Adipocyte (in vitro differentiated cells): ENCODE results near the gene PLCB3.
"Not testable (repeated sequence)": the region's sequence is repeated elsewhere in the genome, so short reads cannot be mapped to it uniquely, and the experiment has no call there.

Experiments
- DNase-seq: peaks from one replicate; pipeline ENCODE4 v3.0.0-alpha.2; 2015; ENCODE audit warnings: low read depth
- H3K27me3 ChIP-seq: replicated peaks from 2 replicates; pipeline ENCODE4 v1.7.0; 2013; ENCODE audit warnings: mild to moderate bottlenecking, low read length, moderate library complexity; ENCODE audit not compliant: control insufficient read depth, insufficient read depth
- H3K36me3 ChIP-seq: 2 replicates; pipeline ENCODE4 v1.7.0; 2013; ENCODE audit warnings: low read length, mild to moderate bottlenecking, moderate library complexity; ENCODE audit not compliant: control insufficient read depth, insufficient read depth, severe bottlenecking
- H3K4me1 ChIP-seq: 2 replicates; pipeline ENCODE4 v1.7.0; 2013; ENCODE audit warnings: mild to moderate bottlenecking, low read length, moderate library complexity; ENCODE audit not compliant: control insufficient read depth, insufficient read depth
- H3K4me3 ChIP-seq: 2 replicates; pipeline ENCODE4 v1.7.0; 2013; ENCODE audit warnings: mild to moderate bottlenecking, low read length, moderate library complexity
- H3K9ac ChIP-seq: 2 replicates; pipeline ENCODE4 v1.7.0; 2013; ENCODE audit warnings: mild to moderate bottlenecking, low read length, moderate library complexity
- H3K9me3 ChIP-seq: 2 replicates; pipeline ENCODE4 v1.7.0; 2013; ENCODE audit warnings: mild to moderate bottlenecking, low read length, moderate library complexity; ENCODE audit not compliant: control insufficient read depth

Gene PLCB3

GRCh38 chr11:64239662-64240434, 11.5 kb upstream of the PLCB3 start:
- no peak for DNase-seq
- H3K36me3 ChIP-seq = peaks cover 34% of the 10 kb centered on the region
- H3K9me3 ChIP-seq = no peaks in the 10 kb centered on the region
- no peaks in the 10 kb centered on the region for H3K27me3 ChIP-seq
- peaks cover 42% of the 10 kb centered on the region for H3K4me1 ChIP-seq
- H3K4me3 ChIP-seq = peak overlapping the region; percentile 90
- peak overlapping the region; percentile 96 for H3K9ac ChIP-seq

GRCh38 chr11:64240435-64241240, 10.7 kb upstream of the PLCB3 start, which contains the start of gene FKBP2:
TSS of gene FKBP2 (plus strand) at chr11:64241095. CDS start at chr11:64242388, 1,293 bp downstream.
- peaks cover 37% of the 10 kb centered on the region for H3K4me1 ChIP-seq
- no peaks in the 10 kb centered on the region for H3K27me3 ChIP-seq
- H3K36me3 ChIP-seq = peaks cover 34% of the 10 kb centered on the region
- H3K9ac ChIP-seq = peak within 1 kb of the TSS; percentile 96
- DNase-seq = peak; percentile 99
- H3K4me3 ChIP-seq = peak within 1 kb of the TSS; percentile 90
- no peaks in the 10 kb centered on the region for H3K9me3 ChIP-seq

- peaks cover 35% of the 10 kb centered on the region for H3K4me1 ChIP-seq
- peak overlapping the region; percentile 90 for H3K4me3 ChIP-seq
- H3K9me3 ChIP-seq = no peaks in the 10 kb centered on the region
- H3K27me3 ChIP-seq = no peaks in the 10 kb centered on the region
- peak; percentile 100 for DNase-seq
- H3K36me3 ChIP-seq = peaks cover 32% of the 10 kb centered on the region
- H3K9ac ChIP-seq = peak overlapping the region; percentile 96
Measured at GRCh38 chr11:64241241-64241490, 10.2 kb upstream of the PLCB3 start.

DNA sequence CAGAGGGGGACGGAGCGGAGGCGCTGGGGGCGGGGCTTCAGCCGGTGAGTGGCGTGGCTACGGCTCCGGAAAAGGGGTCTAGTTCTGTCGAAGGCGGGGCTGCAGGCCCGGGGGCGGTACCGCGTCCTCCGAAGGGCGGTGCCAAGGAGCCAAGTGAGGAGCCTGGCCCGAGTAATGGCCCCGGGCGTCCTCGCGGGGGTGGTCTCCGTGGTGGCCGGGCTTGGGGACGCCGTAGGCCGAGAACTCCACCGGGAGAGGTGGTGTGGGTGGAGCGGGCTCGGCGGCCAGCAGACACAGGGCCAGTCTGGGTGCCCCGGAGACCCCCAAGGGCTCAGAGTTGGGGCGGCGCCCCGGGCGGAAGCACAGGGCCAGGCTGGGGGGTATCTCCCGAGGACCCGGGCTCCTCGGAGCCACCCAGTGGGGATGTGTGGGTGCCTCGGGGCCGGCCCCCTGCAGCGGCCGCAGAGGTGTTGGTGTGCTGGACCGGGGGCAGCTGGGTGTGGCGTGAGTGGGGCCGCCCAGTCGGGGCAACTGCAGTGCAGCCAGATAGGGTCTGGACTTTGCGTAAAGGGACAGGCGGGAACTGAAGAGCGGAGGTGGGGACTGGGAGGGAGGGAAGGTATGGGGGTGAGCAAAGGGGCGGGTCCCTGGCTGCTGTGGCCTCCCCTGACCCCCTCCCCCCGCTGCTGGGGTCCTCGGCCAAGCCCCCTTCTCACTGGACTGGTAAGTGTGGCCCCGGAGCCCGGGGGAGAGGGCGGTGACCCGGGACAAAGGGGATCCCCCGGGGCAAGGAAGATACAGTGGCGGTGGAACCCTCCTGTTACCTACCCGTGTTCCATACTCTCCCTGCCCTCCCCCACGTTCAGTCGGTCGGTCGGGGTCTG, 9.6 kb upstream of the PLCB3 start:
- no peaks in the 10 kb centered on the region for H3K9me3 ChIP-seq
- DNase-seq = peak; percentile 59
- peak overlapping the region; percentile 90 for H3K4me3 ChIP-seq
- H3K4me1 ChIP-seq = peaks cover 35% of the 10 kb centered on the region
- H3K9ac ChIP-seq = peak overlapping the region; percentile 95
- no peaks in the 10 kb centered on the region for H3K27me3 ChIP-seq
- peaks cover 32% of the 10 kb centered on the region for H3K36me3 ChIP-seq

- peak overlapping the region; percentile 90 for H3K4me3 ChIP-seq
- no peak for DNase-seq
- peak overlapping the region; percentile 95 for H3K9ac ChIP-seq
- peaks cover 43% of the 10 kb centered on the region for H3K4me1 ChIP-seq
- no peaks in the 10 kb centered on the region for H3K9me3 ChIP-seq
- H3K27me3 ChIP-seq = no peaks in the 10 kb centered on the region
- peaks cover 21% of the 10 kb centered on the region for H3K36me3 ChIP-seq
Measured at GRCh38 chr11:64243236-64243854, 8.0 kb upstream of the PLCB3 start.

GRCh38 chr11:64244107-64244506, 7.2 kb upstream of the PLCB3 start:
- DNase-seq = no peak
- Histone ChIP-seq H3K9me3 (no peaks in the 10 kb centered on the region), H3K4me3 (no peak overlapping the region), H3K4me1 (peaks cover 43% of the 10 kb centered on the region), H3K9ac (peak overlapping the region; percentile 34), H3K36me3 (peaks cover 14% of the 10 kb centered on the region), H3K27me3 (no peaks in the 10 kb centered on the region)

DNA sequence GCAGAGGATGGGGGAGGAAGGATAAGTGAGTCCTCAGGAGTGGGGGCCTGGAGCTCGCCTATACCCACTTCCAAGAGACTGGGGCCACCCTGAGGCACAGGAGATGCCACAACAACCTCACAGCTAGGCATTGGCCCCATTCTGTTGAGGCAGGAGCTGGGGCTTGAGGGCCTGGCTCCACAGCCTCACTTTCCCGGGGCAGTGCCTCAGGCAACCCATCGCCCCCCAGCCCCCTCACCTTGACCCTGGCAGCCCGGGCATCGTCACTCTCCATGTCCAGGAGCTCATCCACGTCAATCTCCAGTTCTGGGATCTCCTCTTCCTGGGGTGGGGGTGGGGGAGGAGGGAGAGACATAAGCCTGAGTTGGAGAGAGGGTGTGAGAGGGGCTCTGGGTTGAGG, 6.4 kb upstream of the PLCB3 start:
- Histone ChIP-seq H3K36me3 (peaks cover 14% of the 10 kb centered on the region), H3K27me3 (no peaks in the 10 kb centered on the region), H3K4me1 (peaks cover 42% of the 10 kb centered on the region), H3K9ac (peak overlapping the region; percentile 98), H3K4me3 (peak overlapping the region; percentile 94), H3K9me3 (no peaks in the 10 kb centered on the region)
- DNase-seq = no peak

DNA sequence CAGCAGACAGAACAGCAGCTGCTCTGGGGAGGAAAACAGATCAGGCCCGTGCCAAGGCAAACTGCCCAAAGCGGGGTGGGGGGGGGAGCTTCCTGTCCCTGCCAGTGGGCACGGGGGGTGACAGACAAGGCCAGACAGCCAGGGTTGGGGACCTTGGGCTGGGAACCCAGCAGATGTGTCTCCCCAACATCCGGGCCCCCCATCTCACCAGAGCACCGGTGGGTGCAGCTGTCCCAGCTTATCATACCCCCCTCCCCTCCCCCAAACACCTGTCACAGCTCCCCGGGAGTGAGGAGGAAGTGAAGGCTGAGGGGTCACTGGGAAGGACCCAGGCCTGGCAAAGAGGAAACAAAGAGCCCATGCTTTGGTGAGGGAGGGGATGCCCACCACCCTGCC, 5.9 kb upstream of the PLCB3 start:
- DNase-seq = no peak
- H3K27me3 ChIP-seq = no peaks in the 10 kb centered on the region
- H3K4me3 ChIP-seq = peak overlapping the region; percentile 94

GRCh38 chr11:64245797-64246620, 5.3 kb upstream of the PLCB3 start:
- Histone ChIP-seq H3K36me3 (peaks cover 14% of the 10 kb centered on the region), H3K4me1 (peaks cover 38% of the 10 kb centered on the region), H3K27me3 (no peaks in the 10 kb centered on the region), H3K9me3 (no peaks in the 10 kb centered on the region), H3K9ac (peak overlapping the region; percentile 98), H3K4me3 (peak overlapping the region; percentile 94)
- peak; percentile 91 for DNase-seq

More for the DNA sequence above, 5.9 kb upstream of the PLCB3 start:
- peaks cover 14% of the 10 kb centered on the region for H3K36me3 ChIP-seq
- H3K4me1 ChIP-seq = peaks cover 38% of the 10 kb centered on the region
- H3K9me3 ChIP-seq = no peaks in the 10 kb centered on the region
- peak overlapping the region; percentile 98 for H3K9ac ChIP-seq

- not testable (repeated sequence) for H3K27me3 ChIP-seq, DNase-seq, H3K9me3 ChIP-seq
- H3K4me1 ChIP-seq = peaks cover 38% of the 10 kb centered on the region
- peak overlapping the region; percentile 98 for H3K9ac ChIP-seq
- H3K4me3 ChIP-seq = peak overlapping the region; percentile 94
- peaks cover 14% of the 10 kb centered on the region for H3K36me3 ChIP-seq
Measured at GRCh38 chr11:64246621-64246870, 4.8 kb upstream of the PLCB3 start.
